HCT116 (cell line): ENCODE data around the gene UBIAD1. TPM values are rescaled to one million over a fixed set of nuclear protein-coding genes. Genes with fewer than 3 reads are reported as not detected.

Source experiments
- ATAC-seq: fragments of 200-7000 bp; cut with Tn5 transposase; 2 replicates; pipeline ENCODE4 v1.9.1; 2020; ENCODE audit warnings: mild to moderate bottlenecking, moderate library complexity
- BruUV-seq: library from RNA; stranded (reverse); fragments of 400-500 nt; replicated peaks from 2 replicates; lab custom pipeline; 2021; lab: Mats Ljungman, UMichigan
- CTCF ChIA-PET: fragments of 300-600 bp; sonication (Branson Sonifier 250); formaldehyde crosslinking; loops from one replicate; lab custom pipeline; 2021; ENCODE audit warnings: antibody characterized with exemption; lab: Charles Lee
- POLR2A ChIA-PET: fragments of 300-600, 350-600 bp; sonication (Branson Sonifier 250); formaldehyde crosslinking; loops from one replicate; lab custom pipeline; 2021; ENCODE audit warnings: antibody characterized with exemption; lab: Charles Lee
- RAD21 ChIA-PET, 2 experiments: fragments of 300-600 bp; sonication (Branson Sonifier 250); formaldehyde crosslinking; loops; one replicate each; lab custom pipeline; 2023; ENCODE audit warnings: low total read pairs in 2 of 2; ENCODE audit not compliant: uncharacterized antibody in 2 of 2, unreplicated experiment in 2 of 2, low non-redundant PET in 1 of 2; lab: Charles Lee
- DNase-seq: peaks from one replicate; pipeline ENCODE4 v3.0.0-alpha.2; 2010; ENCODE audit warnings: low read depth, low spot score
- H2AFZ ChIP-seq: fragments of 200-600 bp; shearing (Covaris generic), sonication (generic); 2 replicates; pipeline ENCODE4 v1.6.1; 2017; ENCODE audit warnings: low read depth, mixed run types, mixed read lengths, antibody characterized with exemption, low read length; ENCODE audit not compliant: poor library complexity, severe bottlenecking
- H3K27ac ChIP-seq: 2 replicates; pipeline ENCODE4 v1.5.1; 2012; ENCODE audit warnings: low read depth, low read length
- H3K27me3 ChIP-seq: fragments of 200-600 bp; sonication (generic); 2 replicates; pipeline ENCODE4 v1.6.1; 2016; ENCODE audit warnings: mixed run types, low read length, mixed read lengths; ENCODE audit not compliant: insufficient read depth
- H3K36me3 ChIP-seq, 2 experiments: fragments of 200-500 bp in 1 of 2; fragments of 200-600 bp in 1 of 2; sonication (Bioruptor generic) in 1 of 2; sonication (generic) in 1 of 2; 2 replicates each; pipeline versions ENCODE4 v1.5.1 to v1.6.1; 2014 to 2016; ENCODE audit warnings: low read length in 2 of 2, inconsistent platforms in 1 of 2, mixed read lengths in 1 of 2, mixed run types in 1 of 2; ENCODE audit not compliant: insufficient read depth in 2 of 2, control insufficient read depth in 1 of 2
- H3K4me1 ChIP-seq, 2 experiments: fragments of 200-600 bp in 1 of 2; sonication (generic) in 1 of 2; 2 replicates each; pipeline versions ENCODE4 v1.5.1 to v1.6.1; 2012 to 2017; ENCODE audit warnings: low read length in 2 of 2, inconsistent platforms in 1 of 2, mild to moderate bottlenecking in 1 of 2, mixed read lengths in 1 of 2, mixed run types in 1 of 2, moderate library complexity in 1 of 2; ENCODE audit not compliant: insufficient read depth in 2 of 2, control insufficient read depth in 1 of 2
- H3K4me2 ChIP-seq: fragments of 200-600 bp; sonication (generic); 2 replicates; pipeline ENCODE4 v1.6.1; 2017; ENCODE audit warnings: mixed run types, low read length, mixed read lengths
- H3K4me3 ChIP-seq, 2 experiments: fragments of 200-600 bp in 1 of 2; sonication (generic) in 1 of 2; replicated peaks in 1 of 2; 2 replicates each; pipeline ENCODE4 v1.5.1; 2011 to 2016; ENCODE audit warnings: low read length in 2 of 2, control low read depth in 1 of 2, low read depth in 1 of 2, mild to moderate bottlenecking in 1 of 2, mixed read lengths in 1 of 2, mixed run types in 1 of 2
- H3K79me2 ChIP-seq: fragments of 200-600 bp; sonication (generic); 2 replicates; pipeline ENCODE4 v1.6.1; 2017; ENCODE audit warnings: mild to moderate bottlenecking, mixed run types, low read length, moderate library complexity, mixed read lengths; ENCODE audit not compliant: insufficient read depth
- H3K9ac ChIP-seq: fragments of 200-600 bp; sonication (generic); 2 replicates; pipeline ENCODE4 v1.6.1; 2016; ENCODE audit warnings: low read length, mixed read lengths
- H3K9me2 ChIP-seq: fragments of 200-600 bp; sonication (generic), shearing (Covaris generic); 2 replicates; pipeline ENCODE4 v1.6.1; 2017; ENCODE audit warnings: mixed run types, mild to moderate bottlenecking, moderate library complexity; ENCODE audit not compliant: insufficient read depth
- H3K9me3 ChIP-seq, 2 experiments: fragments of 200-500 bp in 1 of 2; fragments of 200-600 bp in 1 of 2; sonication (Bioruptor generic) in 1 of 2; sonication (generic) in 1 of 2; 2 replicates each; pipeline ENCODE4 v1.6.1; 2014 to 2017; ENCODE audit warnings: low read length in 2 of 2, mixed read lengths in 2 of 2, inconsistent platforms in 1 of 2, low read depth in 1 of 2, mild to moderate bottlenecking in 1 of 2, mixed run types in 1 of 2, moderate library complexity in 1 of 2; ENCODE audit not compliant: control insufficient read depth in 1 of 2, insufficient read depth in 1 of 2
- H4K20me1 ChIP-seq: fragments of 200-600 bp; sonication (generic), shearing (Covaris generic); 2 replicates; pipeline ENCODE4 v1.6.1; 2017; ENCODE audit warnings: mixed run types, mild to moderate bottlenecking, moderate library complexity; ENCODE audit not compliant: insufficient read depth
- EGR1 ChIP-seq: IDR thresholded peaks from 2 replicates; pipeline ENCODE4 v1.6.1; 2012; ENCODE audit warnings: low read depth
- JUND ChIP-seq: IDR thresholded peaks from 2 replicates; pipeline ENCODE4 v1.6.1; 2012
- ZBTB33 ChIP-seq: IDR thresholded peaks from 2 replicates; pipeline ENCODE4 v1.6.1; 2011; ENCODE audit warnings: mild to moderate bottlenecking, low read length, moderate library complexity; ENCODE audit not compliant: insufficient replicate concordance; ENCODE audit errors: extremely low read depth
- ZFX ChIP-seq: fragments of 450-650 bp; IDR thresholded peaks from 2 replicates; pipeline ENCODE4 v1.6.1; 2017
- ZNF274 ChIP-seq: fragments of 200-500 bp; sonication (Bioruptor generic); IDR thresholded peaks from 2 replicates; pipeline ENCODE4 v1.6.1; 2014; ENCODE audit warnings: mild to moderate bottlenecking, low read depth, low read length, inconsistent platforms
- intact Hi-C: fragments of 100-400 bp; cut with micrococcal nuclease; formaldehyde crosslinking; loops from 2 replicates; pipeline ENCODE4 v1.10.0; 2022
- total RNA-seq: library from RNA; stranded (reverse); gene quantifications from one replicate; pipeline ENCODE4 v1.2.1, GENCODE V29; 2021; ENCODE audit not compliant: unreplicated experiment

Gene UBIAD1
- total RNA-seq, 1 experiment from 2014 or later, result 17.2 TPM

GRCh38 chr1:11280719-11281376, 7.8 kb downstream of the UBIAD1 start:
- no peak overlapping the region for H3K27ac ChIP-seq
- no peak for ATAC-seq
- TF ChIP-seq ZNF274, result no peak
- no peak for TF ChIP-seq ZFX
- TF ChIP-seq ZBTB33, result no peak
- no peak for TF ChIP-seq EGR1
- no peak for TF ChIP-seq JUND
- TF ChIP-seq, all 23 proteins: peak for 0
- RAD21 ChIA-PET, result no interaction called here
- H3K9me3 ChIP-seq, result peaks cover 0 to 3% of the 10 kb centered on the region in 2 experiments; a peak in 1 of 4 replicates
- no peak for DNase-seq
- POLR2A ChIA-PET, result no interaction called here
- no peaks in the 10 kb centered on the region for H3K9me2 ChIP-seq
- CTCF ChIA-PET, result no interaction called here
- no peaks in the 10 kb centered on the region for H4K20me1 ChIP-seq
- H3K4me3 ChIP-seq, result no peak overlapping the region
- no peak overlapping the region for H3K4me2 ChIP-seq
- intact Hi-C loops, result no loop called here
- H3K4me1 ChIP-seq, result no peaks in the 10 kb centered on the region
- no TSS peak for BruUV-seq
- peaks cover 2 to 7% of the 10 kb centered on the region in 2 experiments; a peak in 1 of 4 replicates for H3K36me3 ChIP-seq
- H2AFZ ChIP-seq, result no peak overlapping the region
- H3K79me2 ChIP-seq, result peaks cover 35% of the 10 kb centered on the region
- no peaks in the 10 kb centered on the region for H3K27me3 ChIP-seq
- no peak overlapping the region for H3K9ac ChIP-seq
